ENCODE results near the gene C10orf90.

The C10orf90 gene

DNA sequence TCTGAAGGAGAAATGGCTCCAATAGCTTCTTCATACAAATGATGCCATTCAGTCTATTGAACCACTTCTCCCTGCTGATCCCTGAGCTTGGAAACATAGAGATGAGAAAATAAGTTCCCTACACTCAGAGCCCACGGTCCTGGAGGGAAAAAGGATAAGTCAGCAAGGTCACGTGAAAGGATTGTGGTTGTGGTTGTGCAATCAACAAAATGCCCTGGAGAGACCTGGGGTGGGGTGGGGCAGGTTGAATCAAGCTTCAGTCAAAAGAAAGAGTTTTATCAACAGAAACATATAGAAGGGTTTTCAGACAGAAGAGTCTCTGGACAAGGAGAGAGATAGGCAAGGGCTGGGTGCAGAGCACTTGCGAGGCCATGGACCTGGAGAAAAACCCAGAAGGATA lies 30.1 kb downstream of the C10orf90 start:
- no peak for TF ChIP-seq TAF1 (IDR thresholded peaks at IDR 0.05; ENCODE audit: low read depth)

GRCh38 chr10:126639084-126639483 lies 31.4 kb downstream of the C10orf90 start:
- no peak for TF ChIP-seq TCF12 (IDR thresholded peaks at IDR 0.05; ENCODE audit: low read depth)
- TF ChIP-seq, protein P1, sequence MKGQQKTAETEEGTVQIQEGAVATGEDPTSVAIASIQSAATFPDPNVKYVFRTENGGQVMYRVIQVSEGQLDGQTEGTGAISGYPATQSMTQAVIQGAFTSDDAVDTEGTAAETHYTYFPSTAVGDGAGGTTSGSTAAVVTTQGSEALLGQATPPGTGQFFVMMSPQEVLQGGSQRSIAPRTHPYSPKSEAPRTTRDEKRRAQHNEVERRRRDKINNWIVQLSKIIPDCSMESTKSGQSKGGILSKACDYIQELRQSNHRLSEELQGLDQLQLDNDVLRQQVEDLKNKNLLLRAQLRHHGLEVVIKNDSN (IDR thresholded peaks at IDR 0.05): no peak

DNA sequence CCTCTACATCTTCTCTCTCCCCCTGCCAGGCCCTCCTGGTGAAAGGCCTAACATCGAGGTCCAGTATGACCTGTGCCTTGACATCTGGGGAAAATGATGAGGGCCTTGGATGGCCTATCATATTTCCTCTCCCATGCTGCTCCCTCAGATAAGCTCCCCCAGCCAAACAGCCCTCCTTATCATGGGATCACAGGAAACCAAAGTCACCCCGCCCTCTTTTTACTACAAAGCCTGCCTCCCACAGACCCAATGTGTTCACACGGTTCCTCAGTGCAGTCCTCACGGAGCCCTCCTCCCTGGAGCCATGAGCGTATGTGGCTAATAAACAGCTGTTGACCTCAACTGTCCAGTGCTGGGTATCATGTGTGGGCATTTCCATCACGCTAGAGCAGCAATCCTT lies 32.0 kb downstream of the C10orf90 start:
- TF ChIP-seq RAD21 (IDR thresholded peaks at IDR 0.05; ENCODE audit: low read depth) (no peak), TAF1 (IDR thresholded peaks at IDR 0.05; ENCODE audit: low read depth) (no peak)
- TF ChIP-seq, protein P2, sequence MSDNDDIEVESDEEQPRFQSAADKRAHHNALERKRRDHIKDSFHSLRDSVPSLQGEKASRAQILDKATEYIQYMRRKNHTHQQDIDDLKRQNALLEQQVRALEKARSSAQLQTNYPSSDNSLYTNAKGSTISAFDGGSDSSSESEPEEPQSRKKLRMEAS (IDR thresholded peaks at IDR 0.05): no peak

DNA sequence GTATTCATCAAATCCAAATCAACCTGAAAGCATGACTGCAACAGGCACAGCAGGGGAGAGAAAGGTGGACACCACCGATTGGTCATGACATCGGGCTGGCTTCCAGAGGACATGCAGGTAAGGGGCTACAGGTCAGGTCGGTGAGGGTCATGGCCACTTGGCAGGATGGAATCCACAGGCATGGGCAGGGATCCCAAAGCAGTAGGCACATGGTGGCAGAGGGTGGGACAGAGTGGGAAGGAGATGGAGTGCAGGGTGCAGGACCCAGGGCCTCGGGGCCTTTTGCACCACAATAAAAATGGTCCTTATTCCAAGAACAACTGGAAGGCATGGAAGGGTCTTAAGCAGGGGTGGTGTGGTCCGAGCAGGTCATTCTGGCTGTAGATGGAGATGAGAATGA lies 33.0 kb downstream of the C10orf90 start:
- TF ChIP-seq CEBPB (IDR thresholded peaks at IDR 0.05): no peak

DNA sequence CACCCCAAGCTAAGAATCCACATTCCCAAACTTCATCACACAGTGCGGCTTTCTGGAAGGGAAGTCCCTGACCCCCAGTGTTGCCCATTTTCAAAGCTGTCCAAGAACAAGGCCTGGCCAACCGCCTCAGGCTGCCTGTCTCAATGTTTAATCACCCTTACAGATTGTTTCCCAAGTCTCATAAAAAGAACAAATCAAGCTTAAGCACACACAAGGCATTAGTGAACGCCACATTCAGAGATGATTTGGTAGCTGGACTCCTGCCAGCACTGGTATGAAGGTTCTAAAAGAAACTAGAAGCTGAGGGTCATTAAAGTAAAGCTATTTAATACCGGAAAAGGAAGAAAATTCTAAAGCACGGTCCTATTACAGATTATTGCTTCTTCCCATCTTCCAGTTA lies 35.6 kb downstream of the C10orf90 start:
- TF ChIP-seq EP300 (IDR thresholded peaks at IDR 0.05; ENCODE audit: borderline replicate concordance) (no peak), TCF12 (IDR thresholded peaks at IDR 0.05; ENCODE audit: low read depth) (no peak), TEAD4 (IDR thresholded peaks at IDR 0.05) (no peak), TAF1 (IDR thresholded peaks at IDR 0.05; ENCODE audit: low read depth) (no peak), FOXM1 (IDR thresholded peaks at IDR 0.05; ENCODE audit: borderline replicate concordance, low read depth) (no peak), ZBTB7A (IDR thresholded peaks at IDR 0.05; ENCODE audit: low read depth) (no peak), EGR1 (IDR thresholded peaks at IDR 0.05) (no peak), RAD21 (IDR thresholded peaks at IDR 0.05; ENCODE audit: low read depth) (no peak), NFIC (IDR thresholded peaks at IDR 0.05) (no peak), CEBPB (IDR thresholded peaks at IDR 0.05) (no peak), YY1 (IDR thresholded peaks at IDR 0.05; ENCODE audit: low read depth) (no peak), CREB1 (IDR thresholded peaks at IDR 0.05; ENCODE audit: low read depth) (no peak)
- TF ChIP-seq, protein P3, sequence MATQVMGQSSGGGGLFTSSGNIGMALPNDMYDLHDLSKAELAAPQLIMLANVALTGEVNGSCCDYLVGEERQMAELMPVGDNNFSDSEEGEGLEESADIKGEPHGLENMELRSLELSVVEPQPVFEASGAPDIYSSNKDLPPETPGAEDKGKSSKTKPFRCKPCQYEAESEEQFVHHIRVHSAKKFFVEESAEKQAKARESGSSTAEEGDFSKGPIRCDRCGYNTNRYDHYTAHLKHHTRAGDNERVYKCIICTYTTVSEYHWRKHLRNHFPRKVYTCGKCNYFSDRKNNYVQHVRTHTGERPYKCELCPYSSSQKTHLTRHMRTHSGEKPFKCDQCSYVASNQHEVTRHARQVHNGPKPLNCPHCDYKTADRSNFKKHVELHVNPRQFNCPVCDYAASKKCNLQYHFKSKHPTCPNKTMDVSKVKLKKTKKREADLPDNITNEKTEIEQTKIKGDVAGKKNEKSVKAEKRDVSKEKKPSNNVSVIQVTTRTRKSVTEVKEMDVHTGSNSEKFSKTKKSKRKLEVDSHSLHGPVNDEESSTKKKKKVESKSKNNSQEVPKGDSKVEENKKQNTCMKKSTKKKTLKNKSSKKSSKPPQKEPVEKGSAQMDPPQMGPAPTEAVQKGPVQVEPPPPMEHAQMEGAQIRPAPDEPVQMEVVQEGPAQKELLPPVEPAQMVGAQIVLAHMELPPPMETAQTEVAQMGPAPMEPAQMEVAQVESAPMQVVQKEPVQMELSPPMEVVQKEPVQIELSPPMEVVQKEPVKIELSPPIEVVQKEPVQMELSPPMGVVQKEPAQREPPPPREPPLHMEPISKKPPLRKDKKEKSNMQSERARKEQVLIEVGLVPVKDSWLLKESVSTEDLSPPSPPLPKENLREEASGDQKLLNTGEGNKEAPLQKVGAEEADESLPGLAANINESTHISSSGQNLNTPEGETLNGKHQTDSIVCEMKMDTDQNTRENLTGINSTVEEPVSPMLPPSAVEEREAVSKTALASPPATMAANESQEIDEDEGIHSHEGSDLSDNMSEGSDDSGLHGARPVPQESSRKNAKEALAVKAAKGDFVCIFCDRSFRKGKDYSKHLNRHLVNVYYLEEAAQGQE (IDR thresholded peaks at IDR 0.05; ENCODE audit: low read depth): no peak
- TF ChIP-seq, protein P2 (IDR thresholded peaks at IDR 0.05): no peak
- TF ChIP-seq, protein P1 (IDR thresholded peaks at IDR 0.05): no peak

DNA sequence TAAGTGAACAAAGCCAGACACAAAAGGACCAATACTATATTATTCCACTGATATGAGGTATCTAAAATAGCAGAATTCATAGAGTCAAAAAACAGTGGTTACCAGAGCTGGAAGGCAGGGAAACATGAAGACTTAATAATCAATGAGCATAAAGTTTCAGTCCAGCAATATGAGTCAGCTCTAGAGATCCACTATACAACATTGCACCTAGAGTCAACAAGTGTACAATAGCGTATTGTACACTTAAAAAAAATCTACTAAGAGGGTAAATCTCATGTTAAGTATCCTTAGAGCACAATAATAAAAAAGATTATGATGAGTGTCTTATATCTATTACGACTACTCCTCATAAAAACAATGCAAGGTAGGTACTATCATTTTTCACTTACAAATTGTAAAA lies 36.1 kb downstream of the C10orf90 start:
- TF ChIP-seq CEBPB (IDR thresholded peaks at IDR 0.05): no peak
- TF ChIP-seq, protein P3 (IDR thresholded peaks at IDR 0.05; ENCODE audit: low read depth): no peak
- TF ChIP-seq EGR1 (IDR thresholded peaks at IDR 0.05): no peak
- TF ChIP-seq YY1 (IDR thresholded peaks at IDR 0.05; ENCODE audit: low read depth): no peak
- TF ChIP-seq EP300 (IDR thresholded peaks at IDR 0.05; ENCODE audit: borderline replicate concordance): no peak
- TF ChIP-seq, protein P2 (IDR thresholded peaks at IDR 0.05): no peak

- TF ChIP-seq, protein P3 (IDR thresholded peaks at IDR 0.05; ENCODE audit: low read depth): no peak
- TF ChIP-seq CREB1 (IDR thresholded peaks at IDR 0.05; ENCODE audit: low read depth) (no peak), TEAD4 (IDR thresholded peaks at IDR 0.05) (no peak), CEBPB (IDR thresholded peaks at IDR 0.05) (no peak)
These were observed 37.8 kb downstream of the C10orf90 start for GRCh38 chr10:126632705-126633104.

All from Ishikawa (cell line).